Activated CD4-positive, alpha-beta T cell treated with anti-CD3 and anti-CD28 coated beads for 1 hour (primary cell): ENCODE results near the gene TRAF3.
A peak's percentile ranks its signal among the peaks of the same experiment; 100 is the strongest.

ENCODE experiments used
- DNase-seq: peaks from one replicate; pipeline ENCODE4 v3.0.0-alpha.2; 2020

Gene TRAF3

GRCh38 chr14:102911541-102911951, 134.3 kb downstream of the TRAF3 start:
- DNase-seq, result no peak

- no peak for DNase-seq
Observed at GRCh38 chr14:102911991-102912761, 134.9 kb downstream of the TRAF3 start.

- DNase-seq, result no peak
Observed at GRCh38 chr14:102913341-102914211, 136.3 kb downstream of the TRAF3 start.

- DNase-seq, result no peak
Observed at GRCh38 chr14:102914474-102915291, 137.4 kb downstream of the TRAF3 start.

- no peak for DNase-seq
Observed at GRCh38 chr14:102915292-102916110, 138.3 kb downstream of the TRAF3 start.

GRCh38 chr14:102916347-102917055, 139.3 kb downstream of the TRAF3 start:
- DNase-seq, result no peak

- DNase-seq, result no peak
Observed at GRCh38 chr14:102917056-102917385, 139.8 kb downstream of the TRAF3 start.

- peak; percentile 28 for DNase-seq
Observed at GRCh38 chr14:102917469-102918211, 140.4 kb downstream of the TRAF3 start.

GRCh38 chr14:102918438-102918837, 141.2 kb downstream of the TRAF3 start:
- no peak for DNase-seq

GRCh38 chr14:102920273-102920997, 143.2 kb downstream of the TRAF3 start:
- DNase-seq, result no peak

GRCh38 chr14:102920998-102921304, 143.7 kb downstream of the TRAF3 start:
- DNase-seq, result no peak

- DNase-seq, result no peak
Observed at GRCh38 chr14:102922490-102923200, 145.4 kb downstream of the TRAF3 start, which contains the start of gene AMN. Gene AMN (plus strand): TSS chr14:102922663. CDS start chr14:102922689, 26 bp downstream.

- DNase-seq, result no peak
Observed at GRCh38 chr14:102923201-102923924, 146.1 kb downstream of the TRAF3 start.

GRCh38 chr14:102923925-102924486, 146.8 kb downstream of the TRAF3 start:
- no peak for DNase-seq

- DNase-seq, result no peak
Observed at GRCh38 chr14:102924632-102925588, 147.7 kb downstream of the TRAF3 start.

- no peak for DNase-seq
Observed at GRCh38 chr14:102925646-102926045, 148.4 kb downstream of the TRAF3 start.

GRCh38 chr14:102926104-102926503, 148.9 kb downstream of the TRAF3 start:
- no peak for DNase-seq
